Endothelial cell of umbilical vein (primary cell): ENCODE measurements around the gene POLG. TPM values are rescaled to one million over a fixed set of nuclear protein-coding genes. Genes with fewer than 3 reads are reported as not detected.

Experiments used
- BruUV-seq: library from RNA; stranded (reverse); fragments of 400-500 nt; replicated peaks from 2 replicates; lab custom pipeline; 2021; lab: Mats Ljungman, UMichigan
- CTCF ChIA-PET: fragments of 300-600, 350-600 bp; sonication (Branson Sonifier 250); formaldehyde crosslinking; loops from one replicate; lab custom pipeline; 2021; ENCODE audit warnings: antibody characterized with exemption, inconsistent platforms; lab: Charles Lee
- POLR2A ChIA-PET: fragments of 300-600, 350-600 bp; sonication (Branson Sonifier 250); formaldehyde crosslinking; loops from one replicate; lab custom pipeline; 2021; ENCODE audit warnings: antibody characterized with exemption, inconsistent platforms; lab: Charles Lee
- DNase-seq: peaks from one replicate; pipeline ENCODE4 v3.0.0-alpha.2; 2011; ENCODE audit warnings: low read depth, low spot score
- FAIRE-seq: peaks from 2 replicates; lab custom pipeline; 2011; peaks lifted over from hg19 to GRCh38; lab: Jason Lieb, UNC
- H2AFZ ChIP-seq: 2 replicates; pipeline ENCODE4 v1.6.0; 2012; ENCODE audit warnings: low read depth, low read length, control low read depth, inconsistent platforms
- H3K27ac ChIP-seq: 2 replicates; pipeline ENCODE4 v1.5.1; 2011; ENCODE audit warnings: low read depth, mild to moderate bottlenecking, control low read depth, low read length, moderate library complexity; ENCODE audit not compliant: insufficient read depth
- H3K27me3 ChIP-seq, 2 experiments: 2 replicates each; pipeline versions ENCODE4 v1.6.0 to v1.6.1; 2011; ENCODE audit warnings: low read length in 2 of 2, mixed read lengths in 1 of 2; ENCODE audit not compliant: control insufficient read depth in 2 of 2, insufficient read depth in 2 of 2
- H3K36me3 ChIP-seq, 2 experiments: 2 replicates in 1 of 2; 3 replicates in 1 of 2; pipeline ENCODE4 v1.5.1; 2011; ENCODE audit warnings: low read length in 2 of 2, mild to moderate bottlenecking in 1 of 2, moderate library complexity in 1 of 2; ENCODE audit not compliant: control insufficient read depth in 2 of 2, insufficient read depth in 2 of 2; ENCODE audit errors: extremely low read depth in 1 of 2
- H3K4me1 ChIP-seq: 3 replicates; pipeline ENCODE4 v1.5.1; 2011; ENCODE audit warnings: mild to moderate bottlenecking, low read length; ENCODE audit not compliant: control insufficient read depth, insufficient read depth; ENCODE audit errors: extremely low read depth
- H3K4me2 ChIP-seq: 2 replicates; pipeline ENCODE4 v1.6.1; 2011; ENCODE audit warnings: low read length, control low read depth, mixed read lengths; ENCODE audit not compliant: insufficient read depth
- H3K4me3 ChIP-seq, 3 experiments: fragments of 200-600 bp in 1 of 3; sonication (generic), shearing (Covaris generic) in 1 of 3; replicated peaks in 1 of 3; 2 replicates each; pipeline ENCODE4 v1.5.1; 2011 to 2016; ENCODE audit warnings: control low read depth in 3 of 3, low read length in 3 of 3, mild to moderate bottlenecking in 2 of 3, inconsistent platforms in 1 of 3, low read depth in 1 of 3, moderate library complexity in 1 of 3; ENCODE audit not compliant: insufficient read depth in 1 of 3
- H3K79me2 ChIP-seq: 2 replicates; pipeline ENCODE4 v1.6.0; 2012; ENCODE audit warnings: low read length, inconsistent platforms; ENCODE audit not compliant: control insufficient read depth, insufficient read depth
- H3K9ac ChIP-seq: replicated peaks from 2 replicates; pipeline ENCODE3; 2011; ENCODE audit warnings: low read length, control low read depth; ENCODE audit not compliant: insufficient read depth; ENCODE audit errors: extremely low read depth
- H3K9me1 ChIP-seq: replicated peaks from 3 replicates; pipeline ENCODE4 v1.6.0; 2011; ENCODE audit warnings: mild to moderate bottlenecking, low read length; ENCODE audit not compliant: control insufficient read depth, insufficient read depth; ENCODE audit errors: extremely low read depth
- H3K9me3 ChIP-seq: replicated peaks from 2 replicates; pipeline ENCODE4 v1.5.1; 2012; ENCODE audit warnings: low read length, inconsistent platforms; ENCODE audit not compliant: control insufficient read depth, insufficient read depth
- H4K20me1 ChIP-seq: replicated peaks from 2 replicates; pipeline ENCODE3; 2011; ENCODE audit warnings: mild to moderate bottlenecking, low read length; ENCODE audit not compliant: control insufficient read depth, insufficient read depth; ENCODE audit errors: extremely low read depth
- EZH2 ChIP-seq: IDR thresholded peaks from 2 replicates; pipeline ENCODE4 v1.6.1; 2012; ENCODE audit warnings: borderline replicate concordance, low read depth, mild to moderate bottlenecking, moderate library complexity, low read length, inconsistent platforms; ENCODE audit not compliant: severe bottlenecking
- FOS ChIP-seq: IDR thresholded peaks from 2 replicates; pipeline ENCODE4 v1.6.1; 2011; ENCODE audit warnings: mild to moderate bottlenecking, low read length, moderate library complexity, borderline replicate concordance; ENCODE audit not compliant: insufficient read depth
- GATA2 ChIP-seq: IDR thresholded peaks from 2 replicates; pipeline ENCODE4 v1.7.0; 2011; ENCODE audit warnings: low read depth, mild to moderate bottlenecking, moderate library complexity, mixed read lengths, low read length; ENCODE audit not compliant: insufficient read length, insufficient read depth
- JUN ChIP-seq: IDR thresholded peaks from 2 replicates; pipeline ENCODE4 v1.6.1; 2011; ENCODE audit warnings: borderline replicate concordance, low read depth; ENCODE audit not compliant: insufficient read length, insufficient read depth
- MYC ChIP-seq: IDR thresholded peaks from one replicate; pipeline ENCODE4 v1.6.1; 2011; ENCODE audit warnings: mild to moderate bottlenecking, low read depth, low read length
- POLR2A ChIP-seq: IDR thresholded peaks from 2 replicates; pipeline ENCODE4 v1.6.1; 2012; ENCODE audit warnings: low read depth, mild to moderate bottlenecking, control low read depth, low read length
- POLR2AphosphoS5 ChIP-seq: IDR thresholded peaks from 2 replicates; pipeline ENCODE4 v1.6.1; 2012; ENCODE audit warnings: low read depth, mild to moderate bottlenecking, control low read depth, low read length, moderate library complexity; ENCODE audit not compliant: insufficient read depth
- dilution Hi-C: fragments of 300-500 bp; cut with MboI; formaldehyde crosslinking; loops from one replicate; pipeline ENCODE4 v1.15.0; 2019; ENCODE audit warnings: low sequenced_read_pairs; ENCODE audit not compliant: extremely low pct_ligation_motif_present
- intact Hi-C: fragments of 100-400 bp; cut with micrococcal nuclease; formaldehyde crosslinking; loops from one replicate; pipeline ENCODE4 v1.10.0; 2022
- polyA plus RNA-seq, 4 experiments: library from polyadenylated mRNA; depleted of rRNA in 3 of 4; stranded (reverse) in 3 of 4; unstranded in 1 of 4; fragments of >200 nt; gene quantifications; 2 replicates each; pipeline versions ENCODE4 v1.2.1 to v1.2.3, GENCODE V29; 2011 to 2012; ENCODE audit warnings: missing spikeins in 1 of 4
- total RNA-seq: library from RNA; stranded (reverse); gene quantifications from 2 replicates; pipeline ENCODE4 v1.2.3, GENCODE V29; 2021
- TF ChIP-seq, protein P1 (sequence below), 2 donors: IDR thresholded peaks; 1 replicate in 1 of 2; 2 replicates in 1 of 2; pipeline ENCODE4 v1.5.1; 2011; ENCODE audit warnings: low read length in 2 of 2, mild to moderate bottlenecking in 2 of 2, moderate library complexity in 2 of 2, control low read depth in 1 of 2, inconsistent platforms in 1 of 2, low read depth in 1 of 2; ENCODE audit not compliant: insufficient read depth in 1 of 2; ENCODE audit errors: extremely low read depth in 1 of 2
- TF ChIP-seq, protein P2 (sequence below): IDR thresholded peaks from 2 replicates; pipeline ENCODE4 v1.6.1; 2011; ENCODE audit not compliant: insufficient read depth, insufficient read length

Gene POLG
- total and polyA plus RNA-seq, 2 donors (not counting 3 experiments of a cell fraction or from before 2014, with no cell fraction given), result 36.6 to 77.7 TPM

- peaks cover 12 to 13% of the 10 kb centered on the region in 2 experiments for H3K27me3 ChIP-seq
- no peaks in the 10 kb centered on the region for H3K4me1 ChIP-seq
- BruUV-seq, result no TSS peak
- H3K9ac ChIP-seq, result no peak overlapping the region
- ChIA-PET CTCF (no interaction called here), POLR2A (no interaction called here)
- DNase-seq, result no peak
- no peaks in the 10 kb centered on the region for H3K9me3 ChIP-seq
- dilution Hi-C loops (no loop called here), intact Hi-C loops (no loop called here)
- no peaks in the 10 kb centered on the region for H4K20me1 ChIP-seq
- H3K4me3 ChIP-seq, result no peak overlapping the region
- TF ChIP-seq MYC, result no peak
- no peak for TF ChIP-seq EZH2
- TF ChIP-seq, protein P1, sequence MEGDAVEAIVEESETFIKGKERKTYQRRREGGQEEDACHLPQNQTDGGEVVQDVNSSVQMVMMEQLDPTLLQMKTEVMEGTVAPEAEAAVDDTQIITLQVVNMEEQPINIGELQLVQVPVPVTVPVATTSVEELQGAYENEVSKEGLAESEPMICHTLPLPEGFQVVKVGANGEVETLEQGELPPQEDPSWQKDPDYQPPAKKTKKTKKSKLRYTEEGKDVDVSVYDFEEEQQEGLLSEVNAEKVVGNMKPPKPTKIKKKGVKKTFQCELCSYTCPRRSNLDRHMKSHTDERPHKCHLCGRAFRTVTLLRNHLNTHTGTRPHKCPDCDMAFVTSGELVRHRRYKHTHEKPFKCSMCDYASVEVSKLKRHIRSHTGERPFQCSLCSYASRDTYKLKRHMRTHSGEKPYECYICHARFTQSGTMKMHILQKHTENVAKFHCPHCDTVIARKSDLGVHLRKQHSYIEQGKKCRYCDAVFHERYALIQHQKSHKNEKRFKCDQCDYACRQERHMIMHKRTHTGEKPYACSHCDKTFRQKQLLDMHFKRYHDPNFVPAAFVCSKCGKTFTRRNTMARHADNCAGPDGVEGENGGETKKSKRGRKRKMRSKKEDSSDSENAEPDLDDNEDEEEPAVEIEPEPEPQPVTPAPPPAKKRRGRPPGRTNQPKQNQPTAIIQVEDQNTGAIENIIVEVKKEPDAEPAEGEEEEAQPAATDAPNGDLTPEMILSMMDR (IDR thresholded peaks at IDR 0.05; ENCODE audit: extremely low read depth in 1 of 2, insufficient read depth in 1 of 2, low read depth in 1 of 2, low read length in 2 of 2), result no peak
- TF ChIP-seq POLR2AphosphoS5, result no peak
- TF ChIP-seq GATA2, result no peak
- no peak for TF ChIP-seq FOS
- TF ChIP-seq, protein P2, sequence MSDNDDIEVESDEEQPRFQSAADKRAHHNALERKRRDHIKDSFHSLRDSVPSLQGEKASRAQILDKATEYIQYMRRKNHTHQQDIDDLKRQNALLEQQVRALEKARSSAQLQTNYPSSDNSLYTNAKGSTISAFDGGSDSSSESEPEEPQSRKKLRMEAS, result no peak
- no peak for TF ChIP-seq JUN
- no peak for TF ChIP-seq POLR2A
- no peak overlapping the region for H3K27ac ChIP-seq
- no peaks in the 10 kb centered on the region for H3K9me1 ChIP-seq
- no peaks in the 10 kb centered on the region for H3K79me2 ChIP-seq
- H3K4me2 ChIP-seq, result no peak overlapping the region
- H3K36me3 ChIP-seq, result no peaks in the 10 kb centered on the region
- no peak for FAIRE-seq
- no peak overlapping the region for H2AFZ ChIP-seq
These were observed 17.9 kb upstream of the POLG start for GRCh38 chr15:89352476-89352875.
